Tibial artery (tissue), 4 donors: Measurements from ENCODE around the gene ARL15.

Experiments used
- DNase-seq, 2 donors: peaks; one replicate each; pipeline ENCODE4 v3.0.0-alpha.2; 2019
- H3K27ac ChIP-seq, 2 donors: fragments of 200-600 bp; sonication (generic) in 1 of 2; 1 replicate in 1 of 2; 2 replicates in 1 of 2; pipeline ENCODE4 v1.5.1; 2018 to 2019; ENCODE audit warnings: mild to moderate bottlenecking in 1 of 2
- H3K27me3 ChIP-seq, 2 donors: fragments of 200-600 bp; sonication (generic) in 1 of 2; one replicate each; pipeline versions ENCODE4 v1.5.1 to v1.6.0; 2016 to 2019
- H3K36me3 ChIP-seq, 3 donors: fragments of 200-600 bp; sonication (generic) in 2 of 3; one replicate each; pipeline ENCODE4 v1.5.1; 2016 to 2019; ENCODE audit warnings: mild to moderate bottlenecking in 2 of 3
- H3K4me1 ChIP-seq, 4 donors: fragments of 200-600 bp; sonication (generic) in 2 of 4; 1 replicate in 3 of 4; 2 replicates in 1 of 4; pipeline ENCODE4 v1.5.1; 2016 to 2019
- H3K4me3 ChIP-seq, 2 donors: fragments of 200-600 bp; sonication (generic) in 1 of 2; 1 replicate in 1 of 2; 2 replicates in 1 of 2; pipeline ENCODE4 v1.5.1; 2018 to 2019; ENCODE audit warnings: mild to moderate bottlenecking in 2 of 2
- H3K9me3 ChIP-seq, 3 donors: fragments of 200-600 bp; sonication (generic) in 1 of 3; one replicate each; pipeline ENCODE4 v1.5.1; 2016 to 2019
- intact Hi-C: fragments of 100-400 bp; cut with DNase I; formaldehyde crosslinking; loops from one replicate; pipeline ENCODE4 v1.15.0; 2023; ENCODE audit warnings: low total_unique reads
- TF ChIP-seq, protein P1 (sequence below), 2 experiments: fragments of 200-600 bp in 1 of 2; fragments of 450-650 bp in 1 of 2; IDR thresholded peaks; one replicate each; pipeline ENCODE4 v1.5.1; 2017 to 2019; ENCODE audit warnings: antibody characterized with exemption in 2 of 2, mild to moderate bottlenecking in 1 of 2, moderate library complexity in 1 of 2

ARL15 gene

DNA sequence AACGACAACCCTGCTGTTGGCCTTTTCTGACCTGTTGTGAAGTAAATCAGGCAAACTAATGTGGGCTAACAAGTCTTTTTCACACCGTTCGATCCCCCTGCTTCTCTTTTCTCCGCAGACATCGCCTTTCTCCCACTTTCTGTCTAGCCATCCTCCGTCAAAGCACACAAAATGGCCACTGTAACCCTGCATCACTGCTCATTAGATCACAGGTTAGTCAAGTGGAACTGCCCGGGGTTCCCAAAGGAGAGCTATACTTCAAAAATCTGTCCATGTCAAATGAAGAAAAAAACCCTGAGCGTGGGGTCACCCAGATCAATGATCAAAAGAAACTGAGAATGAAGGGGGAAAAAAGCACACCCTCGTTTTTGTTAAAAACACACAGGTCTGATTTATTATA lies 212.1 kb downstream of the ARL15 start:
- DNase-seq, result no peak
- Histone ChIP-seq H3K36me3 (no peaks in the 10 kb centered on the region), H3K4me1 (no peaks in the 10 kb centered on the region), H3K27ac (no peak overlapping the region), H3K27me3 (no peaks in the 10 kb centered on the region), H3K4me3 (no peak overlapping the region), H3K9me3 (no peaks in the 10 kb centered on the region)
- TF ChIP-seq, protein P1, sequence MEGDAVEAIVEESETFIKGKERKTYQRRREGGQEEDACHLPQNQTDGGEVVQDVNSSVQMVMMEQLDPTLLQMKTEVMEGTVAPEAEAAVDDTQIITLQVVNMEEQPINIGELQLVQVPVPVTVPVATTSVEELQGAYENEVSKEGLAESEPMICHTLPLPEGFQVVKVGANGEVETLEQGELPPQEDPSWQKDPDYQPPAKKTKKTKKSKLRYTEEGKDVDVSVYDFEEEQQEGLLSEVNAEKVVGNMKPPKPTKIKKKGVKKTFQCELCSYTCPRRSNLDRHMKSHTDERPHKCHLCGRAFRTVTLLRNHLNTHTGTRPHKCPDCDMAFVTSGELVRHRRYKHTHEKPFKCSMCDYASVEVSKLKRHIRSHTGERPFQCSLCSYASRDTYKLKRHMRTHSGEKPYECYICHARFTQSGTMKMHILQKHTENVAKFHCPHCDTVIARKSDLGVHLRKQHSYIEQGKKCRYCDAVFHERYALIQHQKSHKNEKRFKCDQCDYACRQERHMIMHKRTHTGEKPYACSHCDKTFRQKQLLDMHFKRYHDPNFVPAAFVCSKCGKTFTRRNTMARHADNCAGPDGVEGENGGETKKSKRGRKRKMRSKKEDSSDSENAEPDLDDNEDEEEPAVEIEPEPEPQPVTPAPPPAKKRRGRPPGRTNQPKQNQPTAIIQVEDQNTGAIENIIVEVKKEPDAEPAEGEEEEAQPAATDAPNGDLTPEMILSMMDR (IDR thresholded peaks at IDR 0.05), result no peak
- intact Hi-C loops, result no loop called here

DNA sequence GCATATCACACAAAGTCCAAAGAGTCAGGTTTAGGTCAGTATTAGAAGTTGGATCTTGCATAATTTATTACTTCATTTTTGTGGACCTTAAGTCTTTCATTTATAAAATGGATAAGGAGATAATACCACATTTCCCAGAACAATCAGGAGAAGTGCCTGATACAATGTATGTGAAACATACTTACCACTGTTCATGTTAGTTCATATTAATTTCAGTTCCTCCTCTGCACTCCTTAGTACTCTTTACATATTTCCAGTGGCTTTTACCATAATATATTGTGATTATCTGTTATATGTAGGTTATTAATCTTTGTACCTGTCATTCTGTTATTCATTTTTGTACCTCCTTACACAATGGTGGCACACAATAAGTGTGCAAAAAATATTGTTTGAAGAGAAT lies 214.4 kb downstream of the ARL15 start:
- H3K4me1 ChIP-seq, result peaks cover 0 to 12% (median 8%) of the 10 kb centered on the region in 4 donors
- TF ChIP-seq, protein P1 (IDR thresholded peaks at IDR 0.05), result no peak
- H3K9me3 ChIP-seq, result no peaks in the 10 kb centered on the region
- H3K36me3 ChIP-seq, result no peaks in the 10 kb centered on the region
- no peak for DNase-seq
- no peaks in the 10 kb centered on the region for H3K27me3 ChIP-seq
- intact Hi-C loops, result no loop called here
- no peak overlapping the region for H3K27ac ChIP-seq
- H3K4me3 ChIP-seq, result no peak overlapping the region

DNA sequence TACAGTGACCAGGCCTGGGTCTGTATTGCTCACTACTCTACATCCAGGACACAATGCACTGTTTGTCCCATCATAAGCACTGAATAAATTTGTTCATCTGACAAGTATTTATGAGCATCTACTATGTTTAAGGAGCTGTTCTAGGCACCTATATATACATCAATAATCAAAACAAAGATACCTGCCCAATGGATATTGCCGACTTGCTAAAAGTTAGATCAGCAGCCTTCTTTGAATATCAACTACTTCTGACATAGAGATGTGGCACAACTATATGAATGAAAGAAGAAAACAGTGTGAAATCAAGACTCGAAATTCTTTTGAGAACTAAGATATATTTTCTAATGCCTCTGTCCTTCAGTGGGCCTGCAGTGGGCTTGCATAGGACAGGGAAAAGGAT lies 215.7 kb downstream of the ARL15 start:
- TF ChIP-seq, protein P1 (IDR thresholded peaks at IDR 0.05), result no peak
- no peaks in the 10 kb centered on the region for H3K9me3 ChIP-seq
- DNase-seq, result no peak
- intact Hi-C loops, result no loop called here
- no peaks in the 10 kb centered on the region for H3K27me3 ChIP-seq
- no peak overlapping the region for H3K27ac ChIP-seq
- H3K4me1 ChIP-seq, result peaks cover 0 to 18% (median 8%) of the 10 kb centered on the region in 4 donors
- H3K36me3 ChIP-seq, result no peaks in the 10 kb centered on the region
- no peak overlapping the region for H3K4me3 ChIP-seq

DNA sequence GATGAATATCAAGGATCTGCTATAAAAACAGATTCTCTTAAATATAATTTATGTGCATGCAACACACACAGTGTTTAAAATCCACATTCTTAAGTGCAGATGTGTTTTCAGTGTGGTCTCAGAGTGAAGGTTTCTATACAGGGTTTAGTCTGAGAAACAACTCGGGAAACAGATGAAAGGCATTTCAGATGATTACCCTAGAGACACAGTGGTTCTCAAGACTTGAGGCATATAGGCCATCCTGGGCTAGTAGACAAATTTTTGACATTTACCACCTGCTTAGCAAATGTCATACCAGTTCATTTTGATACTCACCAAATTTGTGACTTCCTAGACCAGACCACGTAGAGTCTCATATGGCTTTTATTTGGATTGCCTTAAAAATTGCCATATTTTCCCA lies 216.5 kb downstream of the ARL15 start:
- H3K4me1 ChIP-seq, result peaks cover 0 to 18% (median 8%) of the 10 kb centered on the region in 4 donors
- TF ChIP-seq, protein P1 (IDR thresholded peaks at IDR 0.05), result no peak
- H3K27ac ChIP-seq, result no peak overlapping the region

DNA sequence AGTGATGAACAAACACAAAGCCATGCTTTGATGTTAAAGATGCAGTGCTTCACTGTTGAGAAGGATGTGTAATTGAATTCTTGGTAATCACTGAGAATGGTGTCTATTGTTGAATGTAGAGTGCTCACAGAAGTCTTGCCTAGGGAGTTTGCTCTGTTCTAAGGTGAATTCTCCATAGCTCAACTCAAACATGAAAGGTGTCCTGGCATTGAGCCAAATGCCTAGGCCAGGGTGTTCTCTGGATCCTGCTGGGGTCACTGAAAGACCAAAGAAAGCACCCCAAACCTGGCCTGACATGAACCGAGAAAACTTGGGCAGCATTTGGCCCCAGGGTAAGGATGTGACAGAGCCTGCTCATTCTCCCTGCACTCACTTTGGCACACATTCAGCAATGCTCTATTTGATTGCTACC lies 217.3 kb downstream of the ARL15 start:
- TF ChIP-seq, protein P1 (IDR thresholded peaks at IDR 0.05), result no peak
- intact Hi-C loops, result no loop called here
- no peak overlapping the region for H3K27ac ChIP-seq
- H3K4me3 ChIP-seq, result no peak overlapping the region
- DNase-seq, result no peak
- no peaks in the 10 kb centered on the region for H3K9me3 ChIP-seq
- no peaks in the 10 kb centered on the region for H3K36me3 ChIP-seq
- peaks cover 0 to 18% (median 8%) of the 10 kb centered on the region in 4 donors for H3K4me1 ChIP-seq
- no peaks in the 10 kb centered on the region for H3K27me3 ChIP-seq

More for the DNA sequence above, 216.5 kb downstream of the ARL15 start:
- Histone ChIP-seq H3K9me3 (no peaks in the 10 kb centered on the region), H3K36me3 (no peaks in the 10 kb centered on the region), H3K4me3 (no peak overlapping the region), H3K27me3 (no peaks in the 10 kb centered on the region)
- no peak for DNase-seq
- intact Hi-C loops, result no loop called here
